HepG2 (cell line): ENCODE data around the gene ENTPD2. TPM values are rescaled to one million over a fixed set of nuclear protein-coding genes. Genes with fewer than 3 reads are reported as not detected.

ENCODE experiments used
- ATAC-seq: fragments of 200-7000 bp; cut with Tn5 transposase; 3 replicates; pipeline ENCODE4 v1.9.1; 2020; ENCODE audit warnings: mild to moderate bottlenecking, moderate library complexity
- BruUV-seq: library from RNA; stranded (reverse); fragments of 400-500 nt; replicated peaks from 2 replicates; lab custom pipeline; 2021; lab: Mats Ljungman, UMichigan
- CTCF ChIA-PET: fragments of 300-600 bp; formaldehyde crosslinking; extraction: SDS; loops from one replicate; lab custom pipeline; 2021; ENCODE audit warnings: low total read pairs, inconsistent platforms, low intra/inter-chr PET ratio; lab: Yijun Ruan, JAX
- POLR2A ChIA-PET: fragments of 350-600 bp; sonication (Branson Sonifier 250); formaldehyde crosslinking; loops from one replicate; lab custom pipeline; 2020; ENCODE audit warnings: antibody characterized with exemption, inconsistent platforms; lab: Yijun Ruan, JAX
- DNase-seq: peaks from one replicate; pipeline ENCODE4 v3.0.0-alpha.2; 2015; ENCODE audit warnings: low spot score
- FAIRE-seq: peaks from 3 replicates; lab custom pipeline; 2011; peaks lifted over from hg19 to GRCh38; lab: Jason Lieb, UNC
- H2AFZ ChIP-seq: one replicate; pipeline ENCODE4 v1.6.1; 2011; ENCODE audit warnings: low read length, inconsistent platforms
- H3K27ac ChIP-seq: fragments of 300-600 bp; 3 replicates; pipeline ENCODE4 v1.8.0; 2011; ENCODE audit warnings: mixed run types, mild to moderate bottlenecking, mixed read lengths, low read length, inconsistent platforms; ENCODE audit not compliant: insufficient read depth; ENCODE audit errors: extremely low read length
- H3K27me3 ChIP-seq, 2 experiments: fragments of 200-600 bp in 1 of 2; 2 replicates in 1 of 2; 3 replicates in 1 of 2; pipeline versions ENCODE4 v1.6.0 to v1.8.0; 2011; ENCODE audit warnings: low read length in 2 of 2, mild to moderate bottlenecking in 2 of 2, moderate library complexity in 2 of 2, inconsistent platforms in 1 of 2; ENCODE audit not compliant: insufficient read depth in 2 of 2, control insufficient read depth in 1 of 2
- H3K36me3 ChIP-seq, 2 experiments: fragments of 200-600 bp in 1 of 2; replicated peaks in 1 of 2; 2 replicates in 1 of 2; 3 replicates in 1 of 2; pipeline versions ENCODE4 v1.5.1 to v1.8.0; 2011; ENCODE audit warnings: low read length in 2 of 2, inconsistent platforms in 1 of 2; ENCODE audit not compliant: insufficient read depth in 2 of 2, control insufficient read depth in 1 of 2
- H3K4me1 ChIP-seq: 2 replicates; pipeline ENCODE4 v1.5.1; 2012; ENCODE audit warnings: low read length, inconsistent platforms; ENCODE audit not compliant: insufficient read depth
- H3K4me2 ChIP-seq: 2 replicates; pipeline ENCODE4 v1.6.0; 2011; ENCODE audit warnings: low read depth, low read length, inconsistent platforms
- H3K4me3 ChIP-seq, 3 experiments: fragments of 200-600 bp in 1 of 3; sonication (generic), shearing (Covaris generic) in 1 of 3; replicated peaks in 1 of 3; 2 replicates each; pipeline ENCODE4 v1.5.1; 2011 to 2016; ENCODE audit warnings: low read length in 3 of 3, inconsistent platforms in 2 of 3, low read depth in 2 of 3, mild to moderate bottlenecking in 2 of 3, control low read depth in 1 of 3, mixed read lengths in 1 of 3; ENCODE audit not compliant: insufficient read depth in 1 of 3
- H3K79me2 ChIP-seq: one replicate; pipeline ENCODE4 v1.6.1; 2011; ENCODE audit warnings: low read length, inconsistent platforms; ENCODE audit not compliant: insufficient read depth
- H3K9ac ChIP-seq: 2 replicates; pipeline ENCODE4 v1.6.0; 2011; ENCODE audit warnings: mild to moderate bottlenecking, low read depth, low read length, inconsistent platforms; ENCODE audit not compliant: insufficient read depth
- H3K9me3 ChIP-seq: 2 replicates; pipeline ENCODE4 v1.5.1; 2012; ENCODE audit warnings: mild to moderate bottlenecking, low read length
- H4K20me1 ChIP-seq: 2 replicates; pipeline ENCODE4 v1.6.0; 2011; ENCODE audit warnings: inconsistent platforms, mild to moderate bottlenecking, low read length, moderate library complexity; ENCODE audit not compliant: insufficient read depth
- ATM ChIP-seq: fragments of 450-650 bp; IDR thresholded peaks from 2 replicates; pipeline ENCODE4 v1.7.1; 2017; ENCODE audit warnings: mild to moderate bottlenecking, borderline replicate concordance
- MIER3 ChIP-seq: IDR thresholded peaks from 2 replicates; pipeline ENCODE4 v1.6.1; 2016; ENCODE audit warnings: missing compliant biosample characterization, borderline replicate concordance
- RBM22 ChIP-seq: fragments of 200-400 bp; formaldehyde crosslinking; optimal IDR thresholded peaks from 2 replicates; pipeline ENCODE3; 2017; ENCODE audit warnings: mild to moderate bottlenecking, low read length, moderate library complexity
- SMAD3 ChIP-seq: sonication (generic); formaldehyde crosslinking; IDR thresholded peaks from 2 replicates; pipeline ENCODE4 v1.4.0; 2020; ENCODE audit warnings: missing genetic modification reagents
- ZBED4 ChIP-seq: sonication (generic); formaldehyde crosslinking; IDR thresholded peaks from 2 replicates; pipeline ENCODE4 v1.4.0; 2020; ENCODE audit warnings: missing genetic modification reagents, borderline replicate concordance
- ZNF766 ChIP-seq: sonication (generic); formaldehyde crosslinking; IDR thresholded peaks from 2 replicates; pipeline ENCODE4 v1.5.0; 2020; ENCODE audit warnings: missing genetic modification reagents, borderline replicate concordance
- WGBS: methylation state at CpG from one replicate; pipeline ENCODE4 v1.1.6; 2017; ENCODE audit warnings: low lambda C conversion rate; 5-methylcytosine and 5-hydroxymethylcytosine counted together
- in situ Hi-C: cut with HindIII; loops from 2 replicates; pipeline ENCODE4 v1.10.0; 2017; ENCODE audit warnings: low pct_unique_long_range_greater_than_20kb; ENCODE audit not compliant: extremely low pct_ligation_motif_present
- intact Hi-C: fragments of 100-400 bp; cut with micrococcal nuclease; formaldehyde crosslinking; loops from one replicate; pipeline ENCODE4 v1.10.0; 2022; ENCODE audit not compliant: unreplicated experiment
- polyA plus RNA-seq, 8 experiments: library from polyadenylated mRNA; depleted of rRNA in 3 of 8; stranded (reverse) in 7 of 8; unstranded in 1 of 8; fragments of >200 nt; fragmentation: Illumina TruSeq in 4 of 8; extraction: Trizol in 4 of 8; gene quantifications; 2 replicates each; pipeline versions ENCODE4 v1.2.1 to v1.2.3, GENCODE V29; 2011 to 2016; ENCODE audit warnings: low read depth in 4 of 8, missing spikeins in 1 of 8, mixed read lengths in 1 of 8; ENCODE audit not compliant: insufficient read depth in 1 of 8
- total RNA-seq, 5 experiments: library from RNA; depleted of rRNA; stranded (reverse); fragments of >200 nt; fragmentation: Illumina TruSeq; extraction: Trizol; gene quantifications; 2 replicates each; pipeline ENCODE4 v1.2.3, GENCODE V29; 2016; ENCODE audit warnings: low read depth in 1 of 5

The ENTPD2 gene
- total and polyA plus RNA-seq, 2 of the 13 experiments (the other 11 are each of a cell fraction or from before 2014, with no cell fraction given): 0.95 to 3.2 TPM

- TF ChIP-seq RBM22 (no peak), ZNF766 (CRISPR knock-in tag) (no peak), SMAD3 (no peak), MIER3 (CRISPR knock-in tag) (no peak), ZBED4 (CRISPR knock-in tag) (no peak)
Measured at GRCh38 chr9:137011907-137012675, 41.8 kb downstream of the ENTPD2 start (continued).

GRCh38 chr9:137011156-137011555 is 42.7 kb downstream of the ENTPD2 start:
- Histone ChIP-seq H3K4me2 (no peak overlapping the region), H3K79me2 (no peaks in the 10 kb centered on the region), H3K27me3 (no peaks in the 10 kb centered on the region), H3K36me3 (peaks cover 1% of the 10 kb centered on the region in 2 experiments; a peak in 1 of 5 replicates), H3K9me3 (no peaks in the 10 kb centered on the region), H4K20me1 (no peaks in the 10 kb centered on the region), H2AFZ (no peak overlapping the region), H3K4me1 (no peaks in the 10 kb centered on the region), H3K27ac (no peak overlapping the region), H3K9ac (no peak overlapping the region), H3K4me3 (no peak overlapping the region)
- POLR2A ChIA-PET: no interaction called here
- in situ Hi-C loops: no loop called here
- FAIRE-seq (no peak), ATAC-seq (no peak), DNase-seq (no peak)
- CTCF ChIA-PET: no interaction called here
- no peak for TF ChIP-seq ATM
- intact Hi-C loops: no loop called here
- 96% methylated on average over 24 of the region's 24 CpGs for WGBS
- BruUV-seq: no TSS peak
